ENCODE data around the gene CPNE8. TPM values are rescaled to one million over a fixed set of nuclear protein-coding genes. Genes with fewer than 3 reads are reported as not detected.
A peak's percentile ranks its signal among the peaks of the same experiment; 100 is the strongest.

Gene CPNE8
- polyA plus RNA-seq, 3 donors from 2014 or later, result 0.76 to 5.2 (median 3.1) TPM

DNA sequence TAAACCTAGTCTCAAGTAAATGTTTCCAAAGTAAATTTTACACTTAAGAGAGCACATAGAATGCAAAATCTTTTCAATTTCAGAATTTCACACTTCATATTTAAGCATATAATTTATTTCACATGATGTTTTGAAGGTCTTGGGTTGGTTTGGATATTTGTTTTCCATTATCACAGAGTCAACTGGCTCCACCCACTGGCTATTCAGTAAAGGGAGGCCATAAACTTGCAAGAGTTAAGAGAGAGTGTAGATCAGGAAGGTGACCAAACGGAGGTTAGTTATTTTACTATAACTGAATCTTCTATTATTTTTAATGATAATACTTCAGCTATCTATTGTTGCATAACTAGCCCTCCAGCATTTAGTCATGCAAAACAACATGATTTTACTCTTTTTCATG is 6.2 kb upstream of the CPNE8 start:
- Mint-ChIP-seq H3K36me3 (no peaks in the 10 kb centered on the region), H3K27me3 (ENCODE audit: low read depth in 3 of 3) (peaks cover 2 to 7% (median 6%) of the 10 kb centered on the region in 3 donors), H3K9me3 (no peaks in the 10 kb centered on the region), H3K4me3 (no peak overlapping the region), H3K27ac (no peak overlapping the region), H3K4me1 (peaks cover 6 to 9% of the 10 kb centered on the region in 2 donors)
- DNase-seq, result no peak

DNA sequence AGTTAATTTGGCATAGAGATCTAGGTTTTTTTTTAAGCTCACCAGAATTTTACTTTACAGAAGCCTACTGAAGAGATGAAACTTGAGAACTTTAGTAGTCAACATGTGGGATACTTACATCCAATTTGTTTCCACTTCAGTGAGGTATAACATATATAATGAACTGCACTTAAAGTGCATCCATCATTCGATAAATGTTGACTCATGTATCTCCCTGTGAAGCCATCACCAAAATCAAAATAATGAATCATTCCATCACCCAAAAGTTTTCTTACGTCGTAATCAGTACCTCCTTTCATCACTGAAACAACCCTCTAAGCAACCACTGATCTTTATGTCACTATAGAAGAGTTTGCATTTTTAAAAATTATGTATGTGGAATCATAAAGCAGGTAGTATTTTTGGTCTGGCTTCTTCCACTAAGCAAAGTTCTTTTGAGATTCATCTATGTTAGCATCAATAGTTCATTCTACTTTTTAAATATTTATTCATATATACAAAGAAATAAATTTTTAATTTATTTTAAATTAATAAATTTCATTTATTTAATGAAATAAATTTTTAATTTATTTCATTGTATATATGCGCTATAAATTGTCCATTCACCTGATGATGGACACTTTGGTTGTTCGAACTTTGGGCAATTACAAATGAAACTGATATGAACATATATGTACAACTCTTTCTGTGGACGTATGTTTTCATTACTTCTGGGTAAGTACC is 2.0 kb upstream of the CPNE8 start:
- Mint-ChIP-seq H3K36me3 (no peaks in the 10 kb centered on the region), H3K27ac (peak overlapping the region in 3 of 6 donors; percentile 6 to 61 (median 42)), H3K4me3 (peak overlapping the region; percentile 91 to 96 (median 95)), H3K9me3 (no peaks in the 10 kb centered on the region), H3K27me3 (ENCODE audit: low read depth in 3 of 3) (peaks cover under 1 to 8% (median 3%) of the 10 kb centered on the region in 3 donors), H3K4me1 (peaks cover 28 to 38% of the 10 kb centered on the region in 2 donors)
- no peak for DNase-seq

DNA sequence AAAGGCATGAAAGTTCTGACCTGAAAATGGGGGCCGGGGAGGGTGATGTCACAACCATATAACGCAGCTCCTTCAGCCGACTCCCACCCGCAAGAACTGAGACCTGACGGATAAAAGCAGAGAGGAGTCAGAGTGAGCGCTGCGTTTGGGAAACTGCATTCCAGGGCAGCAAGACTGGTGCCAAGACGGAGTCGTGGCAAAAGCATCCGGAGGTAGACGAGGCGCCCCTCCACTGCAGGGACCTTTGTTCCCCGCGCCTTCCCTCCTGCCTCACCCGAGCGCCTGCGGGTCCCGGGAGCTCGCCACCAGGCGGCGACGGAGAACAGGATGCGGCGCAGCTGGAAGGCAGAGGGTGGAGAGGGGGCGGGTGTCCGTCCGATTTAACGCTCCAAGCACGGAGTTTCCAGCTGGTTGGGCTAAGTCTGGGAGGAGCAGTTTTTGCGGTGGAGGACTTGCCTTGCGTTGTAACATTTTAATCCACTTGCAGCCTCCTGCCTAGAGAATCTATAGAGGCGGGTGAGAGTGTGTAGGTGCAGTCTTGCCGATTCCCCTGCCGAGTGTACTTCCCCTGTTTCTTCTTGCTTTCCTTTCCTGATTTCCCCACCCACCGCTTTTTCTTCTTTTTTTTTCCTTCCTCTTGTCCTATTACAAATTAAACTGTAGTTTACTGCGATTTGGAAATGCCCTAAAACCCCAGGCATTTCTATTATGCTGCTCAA is 1.2 kb upstream of the CPNE8 start:
- peak overlapping the region; percentile 92 to 96 (median 95) for H3K4me3 Mint-ChIP-seq
- H3K27me3 Mint-ChIP-seq (ENCODE audit: low read depth in 3 of 3), result peaks cover 0 to 8% (median 3%) of the 10 kb centered on the region in 3 donors

DNA sequence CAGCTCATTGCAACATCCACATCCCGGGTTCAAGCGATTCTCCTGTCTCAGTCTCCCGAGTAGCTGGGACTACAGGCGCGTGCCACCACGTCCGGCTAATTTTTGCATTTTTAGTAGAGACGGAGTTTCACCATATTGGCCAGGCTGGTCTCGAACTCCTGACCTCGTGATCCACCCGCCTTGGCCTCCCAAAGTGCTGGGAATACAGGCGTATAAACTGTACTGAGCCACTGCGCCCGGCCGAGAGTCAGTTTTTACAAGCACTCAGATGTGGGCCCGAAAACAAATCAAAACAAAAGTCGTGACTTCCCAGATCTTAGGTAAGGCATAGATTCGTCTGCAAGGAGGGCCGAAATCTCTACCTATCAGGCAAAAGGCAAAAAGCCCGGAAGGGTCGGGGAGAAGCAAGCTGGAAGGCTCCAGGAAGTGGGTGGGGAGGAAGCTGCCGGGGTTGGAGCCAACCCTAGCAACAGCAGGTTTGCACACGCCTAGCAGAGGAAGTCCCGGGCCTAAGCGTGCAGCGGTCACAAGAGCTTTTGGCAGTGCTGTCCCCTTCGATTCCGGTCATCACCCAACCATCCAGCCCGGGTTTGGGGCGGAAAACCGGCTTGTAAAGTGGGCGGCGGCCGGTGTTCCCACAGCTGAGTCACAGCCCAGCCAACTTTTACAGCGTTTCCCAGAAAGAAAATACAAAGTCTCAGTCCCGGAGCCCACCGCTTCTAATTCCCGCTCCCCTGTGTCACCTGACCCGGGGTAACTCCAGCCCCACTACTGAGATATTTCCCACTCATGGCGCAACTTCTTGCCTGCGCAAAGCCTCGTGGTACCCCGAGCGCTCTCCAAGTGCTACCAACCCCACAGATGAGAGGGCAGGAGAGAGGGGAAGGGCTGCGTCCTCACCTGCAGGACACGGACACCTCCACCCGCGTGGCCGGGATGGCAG is 583 bp downstream of the CPNE8 start:
- peaks cover 31 to 43% of the 10 kb centered on the region in 2 donors for H3K4me1 Mint-ChIP-seq
- no peaks in the 10 kb centered on the region for H3K9me3 Mint-ChIP-seq
- H3K27me3 Mint-ChIP-seq (ENCODE audit: low read depth in 3 of 3), result peaks cover 0 to 3% (median 2%) of the 10 kb centered on the region in 3 donors
- peak overlapping the region; percentile 76 to 92 (median 88) for H3K27ac Mint-ChIP-seq
- no peaks in the 10 kb centered on the region for H3K36me3 Mint-ChIP-seq
- H3K4me3 Mint-ChIP-seq, result peak overlapping the region; percentile 92 to 96 (median 95)
- DNase-seq, result peak; percentile 54 to 61 (median 58)

More for the DNA sequence above, 1.2 kb upstream of the CPNE8 start:
- Mint-ChIP-seq H3K36me3 (no peaks in the 10 kb centered on the region), H3K9me3 (no peaks in the 10 kb centered on the region), H3K27ac (peak overlapping the region; percentile 23 to 86 (median 74)), H3K4me1 (peaks cover 31 to 43% of the 10 kb centered on the region in 2 donors)
- peak; percentile 55 to 64 (median 62) for DNase-seq

DNA sequence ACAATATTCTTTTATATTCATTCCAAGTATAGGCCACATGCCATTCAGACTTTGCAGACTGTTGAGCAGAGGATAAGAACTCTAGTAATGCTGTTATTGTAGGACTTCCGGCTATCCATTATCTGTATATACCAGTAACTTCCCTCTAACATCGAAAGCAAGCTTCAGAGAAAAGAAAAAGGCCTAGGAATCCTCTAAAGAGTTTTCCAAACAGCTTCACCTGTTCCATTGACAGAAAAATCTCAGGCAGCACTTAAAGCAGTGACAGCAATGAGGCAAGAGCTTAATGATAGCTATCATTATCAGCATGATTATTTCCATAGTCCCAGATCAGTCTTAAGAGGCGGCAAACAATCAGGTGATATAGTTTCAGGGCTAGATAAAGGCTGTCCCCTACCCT is 1.8 kb downstream of the CPNE8 start:
- Mint-ChIP-seq H3K4me3 (peak overlapping the region; percentile 18 to 96 (median 92)), H3K27ac (peak overlapping the region; percentile 58 to 87 (median 70)), H3K36me3 (no peaks in the 10 kb centered on the region), H3K4me1 (peaks cover 31 to 43% of the 10 kb centered on the region in 2 donors), H3K9me3 (no peaks in the 10 kb centered on the region), H3K27me3 (ENCODE audit: low read depth in 3 of 3) (peaks cover 0 to 3% (median 2%) of the 10 kb centered on the region in 3 donors)
- DNase-seq, result no peak

DNA sequence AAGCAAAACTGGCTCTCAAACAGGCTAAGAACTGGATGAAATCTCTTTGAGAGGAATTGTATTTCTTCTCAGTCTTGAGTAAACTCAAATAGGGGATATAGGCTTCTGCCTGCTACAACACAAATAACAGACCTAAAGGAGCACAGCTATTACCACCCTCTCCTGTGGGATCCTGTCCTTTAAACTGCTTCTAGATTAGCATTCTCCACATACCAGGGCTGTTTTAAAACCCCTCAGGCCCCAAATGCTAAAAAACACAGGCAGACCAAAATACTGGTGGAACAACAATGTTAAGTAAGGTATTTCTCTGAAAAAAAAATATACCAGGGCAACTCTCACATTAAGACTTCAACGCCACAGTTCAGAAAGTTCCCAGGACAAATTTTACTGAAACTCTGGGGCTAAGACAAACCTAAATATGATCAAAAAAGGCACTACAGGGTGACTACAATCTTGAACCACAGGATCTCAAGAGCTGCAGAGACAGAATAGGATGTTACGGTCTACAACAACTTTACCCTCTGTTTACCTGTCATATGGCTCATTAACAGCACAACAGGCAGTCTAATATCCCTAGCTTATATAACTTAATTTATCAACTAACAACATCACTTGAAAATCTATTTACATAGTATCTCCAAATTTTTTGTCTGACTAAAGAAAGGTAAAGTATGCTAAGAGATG is 7.2 kb downstream of the CPNE8 start:
- H3K4me3 Mint-ChIP-seq, result no peak overlapping the region
- peak overlapping the region in 1 of 6 donors; percentile 9 for H3K27ac Mint-ChIP-seq
- no peaks in the 10 kb centered on the region for H3K9me3 Mint-ChIP-seq
- H3K36me3 Mint-ChIP-seq, result no peaks in the 10 kb centered on the region
- DNase-seq, result no peak
- H3K4me1 Mint-ChIP-seq, result peaks cover 5 to 8% of the 10 kb centered on the region in 2 donors
- peaks cover 0 to 2% (median 1%) of the 10 kb centered on the region in 3 donors for H3K27me3 Mint-ChIP-seq (ENCODE audit: low read depth in 3 of 3)

DNA sequence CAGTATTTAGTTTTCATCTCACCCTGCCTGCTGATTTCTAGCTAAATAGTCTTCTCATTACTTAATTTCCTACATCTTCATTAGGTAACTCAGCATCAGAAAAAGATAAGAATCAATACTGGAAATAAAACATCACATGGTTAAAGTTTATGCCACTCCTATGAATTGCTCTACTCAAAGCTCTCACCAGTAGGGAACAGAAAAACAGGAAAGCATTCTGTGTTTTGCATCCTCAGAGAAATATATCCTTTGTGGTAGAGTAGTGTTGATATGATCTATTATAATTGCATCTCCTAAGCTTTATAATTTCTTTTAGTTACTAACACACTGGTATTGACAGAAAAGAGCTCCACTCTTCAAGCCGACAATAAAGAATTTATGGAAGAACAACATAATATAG is 9.9 kb downstream of the CPNE8 start:
- H3K4me3 Mint-ChIP-seq, result no peak overlapping the region
- H3K27me3 Mint-ChIP-seq (ENCODE audit: low read depth in 3 of 3), result peaks cover 0 to 2% (median 1%) of the 10 kb centered on the region in 3 donors
- H3K4me1 Mint-ChIP-seq, result peaks cover 0 to 5% of the 10 kb centered on the region in 2 donors
- H3K9me3 Mint-ChIP-seq, result no peaks in the 10 kb centered on the region
- H3K36me3 Mint-ChIP-seq, result no peaks in the 10 kb centered on the region
- H3K27ac Mint-ChIP-seq, result no peak overlapping the region
- no peak for DNase-seq

DNA sequence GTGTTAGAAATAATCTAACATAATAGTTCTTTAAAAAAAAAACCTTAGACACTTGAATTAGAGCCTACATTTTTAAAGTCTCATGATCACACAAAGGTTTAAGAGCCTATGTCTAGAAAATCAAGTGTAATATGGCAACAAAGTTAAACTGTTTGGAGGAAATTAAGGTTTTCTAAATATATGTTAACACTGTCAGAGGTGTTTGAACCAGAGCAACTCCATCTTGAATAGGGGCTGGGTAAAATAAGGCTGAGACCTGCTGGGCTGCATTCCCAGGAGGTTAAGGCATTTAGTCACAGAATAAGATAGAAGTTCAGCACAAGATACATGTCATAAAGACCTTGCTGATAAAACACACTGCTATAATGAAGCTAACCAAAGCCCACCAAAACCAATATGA is 12.4 kb downstream of the CPNE8 start:
- H3K4me3 Mint-ChIP-seq, result no peak overlapping the region
- DNase-seq, result no peak
- peaks cover 0 to 2% (median 1%) of the 10 kb centered on the region in 3 donors for H3K27me3 Mint-ChIP-seq (ENCODE audit: low read depth in 3 of 3)
- H3K9me3 Mint-ChIP-seq, result no peaks in the 10 kb centered on the region
- peak overlapping the region in 1 of 6 donors; percentile 46 for H3K27ac Mint-ChIP-seq
- peaks cover 15 to 17% of the 10 kb centered on the region in 2 donors for H3K4me1 Mint-ChIP-seq
- no peaks in the 10 kb centered on the region for H3K36me3 Mint-ChIP-seq

DNA sequence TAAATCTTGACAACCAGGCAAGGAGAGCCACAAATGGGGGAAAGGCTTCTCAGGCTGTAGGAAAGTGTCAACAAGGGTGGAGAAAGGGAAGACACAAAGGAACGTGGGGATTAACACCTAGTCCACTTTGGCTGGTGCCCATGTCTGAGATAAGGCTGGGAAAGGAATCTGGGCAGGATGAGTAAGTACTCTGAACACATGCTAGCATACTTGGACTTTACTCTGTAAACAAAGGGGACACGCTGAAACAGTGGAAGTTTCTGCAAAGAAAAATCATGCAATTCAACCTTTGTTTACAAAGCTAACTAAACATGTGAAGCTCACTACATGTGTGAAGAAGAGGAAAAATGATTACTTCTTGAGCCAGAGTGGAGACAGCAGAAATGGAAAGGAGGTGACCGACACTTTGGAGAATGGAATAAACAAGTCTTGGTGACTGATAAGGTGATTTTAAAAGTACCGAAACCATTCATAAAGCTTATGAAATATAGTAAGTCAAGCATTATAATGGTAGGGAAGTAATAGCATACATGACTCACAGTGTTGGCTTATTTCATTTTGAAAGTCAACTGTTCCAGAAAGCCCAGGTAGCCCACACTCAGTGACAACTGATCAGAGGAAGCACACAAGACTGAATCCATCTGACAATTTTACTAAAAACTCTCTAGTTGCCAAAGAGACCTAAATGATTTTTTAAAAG is 13.2 kb downstream of the CPNE8 start:
- peaks cover 15 to 17% of the 10 kb centered on the region in 2 donors for H3K4me1 Mint-ChIP-seq
- peaks cover 0 to 2% (median 1%) of the 10 kb centered on the region in 3 donors for H3K27me3 Mint-ChIP-seq (ENCODE audit: low read depth in 3 of 3)
- H3K9me3 Mint-ChIP-seq, result no peaks in the 10 kb centered on the region
- no peak overlapping the region for H3K27ac Mint-ChIP-seq
- H3K4me3 Mint-ChIP-seq, result no peak overlapping the region
- no peaks in the 10 kb centered on the region for H3K36me3 Mint-ChIP-seq
- no peak for DNase-seq

DNA sequence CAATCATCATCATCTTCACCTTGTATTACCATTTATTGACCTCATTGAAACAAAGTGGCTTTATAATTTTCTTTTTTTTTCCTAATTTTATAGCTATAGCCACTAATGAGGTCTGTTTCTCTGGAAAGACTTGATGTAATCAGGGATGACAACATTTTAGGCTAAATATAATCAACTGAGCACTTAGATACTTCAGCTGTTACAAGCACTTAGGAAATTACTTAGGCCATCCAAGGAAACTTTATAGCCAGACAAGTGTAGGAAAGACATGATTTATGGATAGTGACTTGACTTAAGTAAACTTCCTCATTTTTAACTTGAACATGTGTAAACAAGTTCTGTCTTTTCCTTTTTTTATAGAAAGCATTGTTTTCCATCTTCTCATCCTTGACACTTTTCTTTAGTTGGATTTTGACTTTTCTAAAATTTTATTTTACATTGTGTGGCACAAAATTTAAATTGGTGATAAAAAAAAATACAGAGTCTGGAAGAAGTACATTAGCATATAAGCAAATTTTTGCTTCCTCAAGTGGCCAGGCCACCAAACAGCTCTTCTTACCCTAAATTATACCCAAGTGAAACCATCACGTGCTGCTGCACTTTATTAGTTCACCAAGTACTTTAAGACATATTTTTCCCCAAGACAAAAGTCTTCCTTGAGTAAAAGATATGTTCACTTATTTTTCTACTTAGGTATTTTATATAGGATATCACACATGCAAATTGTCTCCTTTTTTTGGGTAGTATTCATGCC is 15.1 kb downstream of the CPNE8 start:
- Mint-ChIP-seq H3K9me3 (no peaks in the 10 kb centered on the region), H3K27me3 (ENCODE audit: low read depth in 3 of 3) (peaks cover 0 to 2% (median 1%) of the 10 kb centered on the region in 3 donors), H3K4me3 (no peak overlapping the region), H3K36me3 (no peaks in the 10 kb centered on the region), H3K27ac (no peak overlapping the region), H3K4me1 (peaks cover 10 to 17% of the 10 kb centered on the region in 2 donors)
- DNase-seq, result no peak

DNA sequence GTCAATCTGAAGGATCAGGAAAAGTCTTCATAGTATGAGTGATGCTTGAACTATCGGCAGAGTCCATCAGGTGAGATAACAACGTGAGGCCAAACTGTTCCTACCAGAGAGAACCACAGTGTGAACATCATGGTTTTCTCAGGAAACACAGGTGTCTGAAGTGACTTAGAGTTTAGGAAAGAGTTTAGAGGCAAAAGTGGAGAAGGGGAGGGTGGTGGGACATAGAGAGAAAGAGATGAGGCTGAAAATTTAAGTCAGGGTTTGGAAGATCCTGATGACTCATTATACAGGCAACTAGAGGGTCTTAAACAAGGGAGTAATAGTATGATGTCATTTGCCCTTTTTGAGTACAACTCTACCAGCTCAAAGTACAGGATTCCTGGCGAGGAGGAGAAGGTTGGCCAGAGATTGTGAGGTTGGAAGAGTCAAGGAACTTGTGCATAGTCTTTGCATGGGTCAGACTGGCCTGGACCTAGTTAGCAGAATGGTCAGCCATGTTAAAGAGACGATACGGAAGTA is 16.0 kb downstream of the CPNE8 start:
- DNase-seq, result no peak
- Mint-ChIP-seq H3K4me1 (peaks cover 10 to 17% of the 10 kb centered on the region in 2 donors), H3K36me3 (no peaks in the 10 kb centered on the region)

DNA sequence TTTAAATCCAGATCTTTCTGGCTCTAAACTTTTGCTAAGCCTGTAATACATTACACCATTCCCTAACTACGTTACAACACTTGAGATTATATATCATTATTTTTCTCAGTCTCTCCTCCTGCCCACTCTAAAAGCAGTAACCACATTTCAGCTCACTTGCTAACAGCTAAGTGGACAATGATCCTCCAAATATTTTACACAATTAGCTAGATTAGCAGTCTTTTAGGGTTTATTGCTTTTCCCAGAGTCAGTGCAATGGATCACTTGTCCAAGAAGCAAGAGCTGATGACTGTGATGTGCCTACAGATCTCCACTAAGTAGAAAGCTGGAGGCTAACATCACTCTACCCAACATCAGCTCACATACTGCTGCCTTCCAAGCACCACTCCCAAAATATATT is 17.6 kb downstream of the CPNE8 start:
- H3K4me1 Mint-ChIP-seq, result peaks cover 10 to 17% of the 10 kb centered on the region in 2 donors
- H3K4me3 Mint-ChIP-seq, result no peak overlapping the region
- H3K9me3 Mint-ChIP-seq, result no peaks in the 10 kb centered on the region
- H3K27me3 Mint-ChIP-seq (ENCODE audit: low read depth in 3 of 3), result no peaks in the 10 kb centered on the region
- H3K27ac Mint-ChIP-seq, result no peak overlapping the region
- no peak for DNase-seq
- no peaks in the 10 kb centered on the region for H3K36me3 Mint-ChIP-seq

More for the DNA sequence above, 16.0 kb downstream of the CPNE8 start:
- Mint-ChIP-seq H3K4me3 (no peak overlapping the region), H3K27ac (no peak overlapping the region), H3K27me3 (ENCODE audit: low read depth in 3 of 3) (peaks cover 0 to 2% (median 1%) of the 10 kb centered on the region in 3 donors), H3K9me3 (no peaks in the 10 kb centered on the region)
